GM18867 (cell line): ENCODE data around the gene MAS1L.
A peak's percentile ranks its signal among the peaks of the same experiment; 100 is the strongest.

Experiments used
- ATAC-seq: cut with Tn5 transposase; IDR thresholded peaks from one replicate; pipeline ENCODE4 v1.9.1; 2021; ENCODE audit warnings: mild to moderate bottlenecking, moderate library complexity; ENCODE audit not compliant: unreplicated experiment

The MAS1L gene

GRCh38 chr6:29510746-29511300, 23.1 kb upstream of the MAS1L start:
- ATAC-seq, result no peak

DNA sequence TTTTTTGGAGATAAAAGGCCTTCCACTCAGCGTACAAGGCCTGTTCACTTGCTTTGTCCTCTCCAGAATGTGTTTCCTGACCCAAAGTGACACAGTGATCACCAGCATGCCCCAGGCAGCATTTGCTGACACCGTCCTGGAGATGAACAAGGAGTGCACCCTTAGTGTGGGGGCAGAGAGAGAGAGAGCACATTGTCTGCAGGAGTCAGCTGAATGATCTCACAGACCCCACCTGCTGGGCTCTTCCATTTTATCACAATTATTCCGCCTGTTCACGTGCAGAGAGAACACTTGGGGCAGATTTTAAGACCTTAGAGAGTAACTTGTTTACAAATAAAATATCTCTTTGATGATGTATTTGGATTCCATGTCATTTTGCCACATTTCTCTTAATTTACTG, 22.4 kb upstream of the MAS1L start:
- no peak for ATAC-seq

- no peak for ATAC-seq
Observed at GRCh38 chr6:29509711-29510110, 22.0 kb upstream of the MAS1L start.

DNA sequence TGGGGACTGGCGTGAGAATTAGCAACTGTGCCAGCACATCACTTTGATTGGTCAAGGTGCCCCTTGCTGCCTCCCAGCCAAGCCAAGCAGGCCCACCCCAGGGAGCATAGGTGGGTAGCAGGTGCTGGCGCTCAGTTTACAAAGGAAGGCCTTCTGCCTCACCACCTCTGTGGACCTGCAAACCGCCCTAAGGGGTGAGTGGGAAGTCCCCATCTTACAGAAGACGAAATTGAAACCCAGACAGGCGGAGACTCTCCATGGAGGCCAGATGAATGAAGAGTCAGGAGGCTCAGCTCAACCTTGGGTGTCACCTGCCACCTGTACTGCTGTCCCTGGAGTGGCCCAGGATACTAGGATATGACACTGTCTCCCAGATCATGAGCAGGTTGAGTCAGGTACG, 21.5 kb upstream of the MAS1L start:
- ATAC-seq, result peak; percentile 69

GRCh38 chr6:29507319-29507718, 19.6 kb upstream of the MAS1L start:
- no peak for ATAC-seq

DNA sequence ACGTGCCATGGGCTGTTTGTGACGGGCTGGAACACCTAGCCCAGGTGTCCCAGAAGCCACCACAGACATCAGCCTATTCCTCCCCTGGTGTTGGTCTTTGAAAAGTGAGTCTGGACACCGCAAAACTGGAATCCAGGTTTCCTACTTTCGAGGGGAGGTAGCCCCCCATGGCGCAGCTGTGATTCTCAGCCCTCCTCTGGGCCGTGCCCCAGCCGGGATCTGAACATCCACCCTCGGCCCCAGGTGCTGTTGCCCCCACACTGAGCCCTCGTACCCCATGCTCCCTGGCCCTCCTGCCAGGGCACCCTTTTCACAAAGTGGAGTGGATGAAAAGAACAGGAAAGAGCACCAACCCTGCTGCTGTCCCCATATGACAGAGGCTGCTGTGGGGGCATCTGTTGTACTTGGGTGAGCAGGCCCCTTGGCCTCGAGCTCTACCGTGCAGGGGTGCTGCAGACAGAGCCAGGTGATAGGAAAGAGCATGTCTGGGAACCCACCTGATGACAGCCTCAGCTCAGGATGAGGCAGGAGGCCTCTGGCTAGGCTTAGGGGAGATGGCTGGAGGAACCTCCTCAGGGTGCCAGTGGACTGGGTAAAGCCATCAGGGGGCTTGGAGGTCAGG, 18.8 kb upstream of the MAS1L start:
- ATAC-seq, result no peak

DNA sequence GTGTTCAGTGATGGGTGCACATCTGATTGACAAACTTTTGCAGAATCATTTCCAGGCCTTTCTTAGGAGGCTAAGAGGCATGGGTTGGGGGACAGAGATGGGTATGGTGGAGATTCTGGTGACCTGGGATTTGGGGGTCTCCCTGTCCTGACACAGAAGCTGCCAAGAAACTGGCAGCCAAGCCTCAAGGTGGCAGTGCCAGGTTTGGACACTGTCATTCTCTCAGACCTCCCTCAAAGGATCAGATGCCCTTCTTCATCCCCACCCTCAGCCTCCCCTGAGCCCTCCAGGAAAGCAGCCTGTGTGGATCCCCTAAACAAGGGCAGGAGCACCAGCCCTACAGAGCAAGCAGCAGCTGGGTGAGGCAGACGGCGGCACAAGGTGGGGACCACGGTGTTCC, 18.1 kb upstream of the MAS1L start:
- no peak for ATAC-seq

DNA sequence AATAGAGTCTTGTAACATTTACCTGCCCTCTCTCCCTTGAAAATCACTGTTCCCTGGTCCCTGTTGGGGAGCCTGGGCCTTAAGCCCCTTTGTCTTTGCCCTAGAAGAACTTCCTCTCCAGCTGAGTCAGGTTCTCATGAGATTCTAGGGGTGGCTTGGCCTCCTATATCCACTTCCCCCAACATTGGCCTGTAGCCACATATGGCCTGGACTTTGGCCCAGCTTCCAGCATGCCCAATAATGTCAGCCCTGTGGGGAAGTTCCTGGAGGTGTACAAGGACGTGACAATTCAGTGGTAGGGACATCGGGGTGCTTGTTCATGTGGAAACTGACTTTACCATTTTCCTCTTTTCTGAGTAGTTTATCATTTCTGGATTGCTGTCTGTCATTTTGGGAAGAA, 17.2 kb upstream of the MAS1L start:
- no peak for ATAC-seq

- no peak for ATAC-seq
Observed at GRCh38 chr6:29502597-29502996, 14.8 kb upstream of the MAS1L start.

DNA sequence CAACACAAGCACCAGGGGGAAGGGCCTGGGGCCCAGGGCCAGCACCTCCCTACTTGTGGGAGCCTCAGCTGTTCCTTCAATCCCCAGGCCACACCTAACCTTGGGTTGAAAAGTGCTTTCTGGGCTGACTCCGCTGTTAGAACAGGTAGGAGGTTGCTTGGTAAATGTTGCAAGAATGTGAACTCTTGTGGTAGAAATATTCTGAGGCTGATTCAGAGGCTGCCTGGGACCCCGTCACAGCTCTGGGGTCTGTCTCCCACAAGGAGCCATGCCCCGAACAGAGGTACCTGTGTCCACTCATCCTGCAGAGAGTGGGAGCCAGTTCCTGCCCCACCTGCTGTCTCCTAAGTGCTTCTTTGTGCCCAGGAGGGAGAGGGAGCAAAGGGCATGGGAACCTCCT, 14.4 kb upstream of the MAS1L start:
- no peak for ATAC-seq

GRCh38 chr6:29501106-29501505, 13.3 kb upstream of the MAS1L start:
- no peak for ATAC-seq

DNA sequence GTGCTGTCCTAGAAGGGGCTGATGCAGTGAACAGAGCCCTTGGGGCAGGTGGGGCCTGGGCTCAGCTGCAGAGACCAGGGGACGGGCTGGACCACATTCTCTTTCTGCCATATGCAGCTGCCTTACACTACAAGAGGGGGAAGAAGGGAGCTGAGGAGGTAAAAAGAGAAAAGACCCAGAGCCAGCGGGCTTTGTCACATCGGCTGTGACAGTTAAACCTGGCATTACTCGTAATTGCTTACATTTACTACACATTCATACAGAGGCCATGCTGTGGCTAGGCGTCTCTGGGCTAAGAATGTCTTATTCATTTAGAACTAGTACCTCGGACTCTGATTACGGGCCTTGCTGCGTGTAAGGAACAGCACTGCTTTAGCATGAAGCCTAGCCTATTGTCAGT, 12.8 kb upstream of the MAS1L start:
- no peak for ATAC-seq

DNA sequence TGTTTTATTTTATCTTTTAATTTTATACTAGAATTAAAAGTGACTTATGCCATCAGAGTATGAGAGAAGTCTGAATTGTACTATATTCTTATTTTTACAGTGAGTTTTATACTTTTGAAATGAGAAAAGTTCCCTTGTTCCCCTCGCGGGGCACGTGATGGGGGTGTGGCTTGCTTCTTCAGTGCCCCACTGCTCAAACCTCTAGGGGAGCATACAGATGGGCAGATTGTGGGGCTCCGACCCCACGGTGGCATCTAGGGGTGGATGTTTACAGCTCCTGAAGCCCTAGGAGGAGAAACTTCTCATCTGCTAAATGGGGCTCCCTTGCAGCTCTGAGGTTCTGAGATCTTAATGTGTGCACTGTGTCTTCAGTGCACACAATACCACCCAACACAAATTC, 11.9 kb upstream of the MAS1L start:
- ATAC-seq, result no peak

DNA sequence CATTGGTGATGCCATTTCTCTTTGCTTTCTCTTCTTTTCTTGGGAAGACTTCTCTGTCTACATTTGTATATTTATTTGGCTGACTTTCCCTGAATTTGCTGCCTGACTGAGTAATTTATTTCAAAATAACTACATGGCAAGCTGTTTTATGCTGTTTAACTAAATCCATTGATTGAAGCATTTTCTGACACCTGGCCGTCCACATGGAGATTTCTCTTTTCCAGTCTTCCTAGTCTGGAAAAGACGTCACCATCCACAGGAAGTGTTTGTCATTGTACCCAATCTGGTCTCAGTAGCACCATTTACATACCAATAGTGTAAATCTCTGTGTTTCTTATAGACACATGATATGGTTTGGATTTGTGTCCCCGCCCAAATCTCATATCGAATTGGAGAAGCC, 9.2 kb upstream of the MAS1L start:
- ATAC-seq, result no peak

GRCh38 chr6:29495571-29495970, 7.8 kb upstream of the MAS1L start:
- ATAC-seq, result no peak

GRCh38 chr6:29494131-29494530, 6.4 kb upstream of the MAS1L start:
- no peak for ATAC-seq

- no peak for ATAC-seq
Observed at GRCh38 chr6:29493261-29493660, 5.5 kb upstream of the MAS1L start.

GRCh38 chr6:29491574-29491973, 3.8 kb upstream of the MAS1L start:
- ATAC-seq, result no peak

GRCh38 chr6:29490552-29490951, 2.8 kb upstream of the MAS1L start:
- no peak for ATAC-seq

GRCh38 chr6:29490055-29490454, 2.3 kb upstream of the MAS1L start:
- ATAC-seq, result no peak

- ATAC-seq, result no peak
Observed at GRCh38 chr6:29489286-29489685, 1.5 kb upstream of the MAS1L start.

- no peak for ATAC-seq
Observed at GRCh38 chr6:29488874-29489273, 1.1 kb upstream of the MAS1L start.

GRCh38 chr6:29487131-29487530, 625 bp downstream of the MAS1L start:
- ATAC-seq, result no peak
